ENCODE data around the gene POLR3G.
A peak's percentile ranks its signal among the peaks of the same experiment; 100 is the strongest.

The POLR3G gene, protein sequence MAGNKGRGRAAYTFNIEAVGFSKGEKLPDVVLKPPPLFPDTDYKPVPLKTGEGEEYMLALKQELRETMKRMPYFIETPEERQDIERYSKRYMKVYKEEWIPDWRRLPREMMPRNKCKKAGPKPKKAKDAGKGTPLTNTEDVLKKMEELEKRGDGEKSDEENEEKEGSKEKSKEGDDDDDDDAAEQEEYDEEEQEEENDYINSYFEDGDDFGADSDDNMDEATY

DNA sequence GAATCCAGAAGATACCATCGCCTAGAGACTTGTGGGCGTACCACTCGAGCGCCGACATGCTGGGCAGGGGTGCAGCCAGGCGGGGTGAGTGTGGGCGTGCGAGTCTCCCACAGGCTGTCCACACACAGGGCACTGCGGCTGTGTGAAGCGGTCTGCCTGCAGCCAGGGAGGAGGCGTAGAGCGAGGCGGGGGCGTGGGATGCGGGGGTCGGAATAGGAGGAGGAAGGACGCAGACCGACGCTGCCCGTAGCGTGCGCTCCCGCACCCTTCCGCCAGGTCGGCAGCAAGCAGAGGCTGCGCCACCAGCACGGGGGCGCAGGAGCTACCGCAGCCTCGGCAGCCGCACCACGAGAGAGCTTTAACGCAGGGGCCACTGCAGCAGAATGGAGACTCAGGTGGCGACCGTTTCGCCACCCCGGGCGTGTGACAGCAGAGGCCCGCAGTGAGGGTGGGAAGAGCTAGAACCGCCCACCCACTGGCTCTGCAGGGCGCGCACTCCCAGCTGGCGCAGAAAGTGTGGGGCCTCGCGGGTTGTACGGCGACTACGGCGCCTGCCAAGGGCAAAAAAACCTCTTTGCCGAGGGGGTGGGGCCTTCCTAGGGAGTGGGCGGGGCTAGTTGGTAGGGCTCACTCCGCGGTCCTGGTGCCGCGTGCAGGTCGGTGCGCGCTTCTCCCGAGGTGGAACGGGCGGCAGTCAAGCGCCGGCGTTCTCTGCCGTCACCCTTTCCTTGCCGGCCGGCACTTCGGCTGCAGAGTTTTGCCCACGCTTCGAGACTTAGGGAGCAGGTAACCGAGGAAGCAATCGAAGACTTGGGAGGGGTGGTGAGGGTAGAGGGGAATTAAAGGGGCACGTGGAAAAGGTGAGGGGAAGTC lies at the start of gene POLR3G, which contains the start of gene MBLAC2:
Gene POLR3G, plus strand, starts transcription at position 630 of the 873 bp plus-strand sequence. CDS start 10,704 bp downstream, outside the sequence.
Gene MBLAC2, minus strand, starts transcription at position 537 of the 873 bp plus-strand sequence. Its CDS starts 479 bp downstream, at position 58.
- no peaks in the 10 kb centered on the region for H3K27me3 ChIP-seq
- peak within 1 kb of the TSS; percentile 83 for H3K4me2 ChIP-seq
- peaks cover 35% of the 10 kb centered on the region for H3K4me1 ChIP-seq
- H3K4me3 ChIP-seq: peak within 1 kb of the TSS; percentile 90
- TF ChIP-seq Cebpa-rat (IDR thresholded peaks at IDR 0.05): no peak
- H4K20me1 ChIP-seq: no peaks in the 10 kb centered on the region
- H3K9me3 ChIP-seq: no peaks in the 10 kb centered on the region
- H3K27ac ChIP-seq: peak within 1 kb of the TSS; percentile 88
- peaks cover 14% of the 10 kb centered on the region for H3K36me3 ChIP-seq
- H3K9ac ChIP-seq: peak within 1 kb of the TSS; percentile 89

DNA sequence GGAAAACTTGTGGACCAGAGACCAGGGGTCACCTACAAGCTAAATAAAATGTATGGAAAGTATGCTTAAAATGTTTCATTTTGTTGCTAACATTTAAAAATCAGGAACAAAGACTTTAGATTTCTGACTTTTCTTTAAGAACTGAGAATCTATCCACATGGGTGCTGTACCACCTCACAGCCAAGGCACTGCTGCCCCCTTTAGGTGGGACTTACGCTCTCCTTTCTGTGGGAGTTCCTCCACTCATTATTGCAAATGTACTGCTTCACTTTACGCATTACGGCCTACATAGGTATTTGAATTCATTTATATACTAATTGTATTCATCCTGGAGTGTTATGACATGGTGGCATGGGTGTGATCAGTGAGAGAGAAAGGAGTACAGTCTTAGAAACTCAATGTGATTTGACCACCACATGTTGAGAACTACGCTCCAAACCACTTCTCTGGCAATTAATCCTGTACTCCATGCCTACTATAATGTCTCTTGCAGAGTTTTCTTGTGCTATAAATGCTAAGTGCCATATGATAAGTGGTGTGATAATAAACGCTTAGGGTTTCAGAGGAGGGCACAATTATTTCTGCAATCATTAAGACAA lies 40.4 kb upstream of the POLR3G start:
- H3K4me2 ChIP-seq: no peak overlapping the region
- no peaks in the 10 kb centered on the region for H3K27me3 ChIP-seq
- TF ChIP-seq Cebpa-rat (IDR thresholded peaks at IDR 0.05): no peak
- no peak overlapping the region for H3K4me3 ChIP-seq
- H3K9me3 ChIP-seq: no peaks in the 10 kb centered on the region
- no peak overlapping the region for H3K9ac ChIP-seq
- no peaks in the 10 kb centered on the region for H4K20me1 ChIP-seq
- no peaks in the 10 kb centered on the region for H3K36me3 ChIP-seq
- no peaks in the 10 kb centered on the region for H3K4me1 ChIP-seq
- H3K27ac ChIP-seq: no peak overlapping the region

DNA sequence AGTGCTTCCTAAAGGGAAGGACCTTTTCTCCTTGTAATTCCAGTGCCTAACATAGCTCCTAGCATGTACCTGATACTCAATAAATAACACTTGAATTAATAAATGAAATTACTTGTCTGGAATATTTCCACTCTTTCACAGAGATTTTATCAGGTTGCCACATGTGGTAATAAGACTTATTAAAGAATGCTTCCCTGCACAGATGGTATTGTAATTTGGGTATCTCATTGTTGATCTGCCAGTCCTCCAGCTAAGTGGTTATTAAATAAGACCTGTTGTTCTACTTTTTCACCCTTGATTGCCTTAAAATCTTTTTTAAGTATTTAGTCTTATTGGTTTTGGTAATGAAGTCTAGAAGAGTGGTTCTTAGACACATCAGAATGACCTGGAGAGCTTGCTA lies 37.0 kb upstream of the POLR3G start:
- Histone ChIP-seq H3K4me1 (peaks cover 6% of the 10 kb centered on the region), H3K27me3 (no peaks in the 10 kb centered on the region), H3K27ac (no peak overlapping the region), H3K4me2 (no peak overlapping the region), H3K9me3 (no peaks in the 10 kb centered on the region), H3K9ac (no peak overlapping the region), H3K36me3 (no peaks in the 10 kb centered on the region), H3K4me3 (no peak overlapping the region), H4K20me1 (no peaks in the 10 kb centered on the region)
- TF ChIP-seq Cebpa-rat (IDR thresholded peaks at IDR 0.05): no peak

DNA sequence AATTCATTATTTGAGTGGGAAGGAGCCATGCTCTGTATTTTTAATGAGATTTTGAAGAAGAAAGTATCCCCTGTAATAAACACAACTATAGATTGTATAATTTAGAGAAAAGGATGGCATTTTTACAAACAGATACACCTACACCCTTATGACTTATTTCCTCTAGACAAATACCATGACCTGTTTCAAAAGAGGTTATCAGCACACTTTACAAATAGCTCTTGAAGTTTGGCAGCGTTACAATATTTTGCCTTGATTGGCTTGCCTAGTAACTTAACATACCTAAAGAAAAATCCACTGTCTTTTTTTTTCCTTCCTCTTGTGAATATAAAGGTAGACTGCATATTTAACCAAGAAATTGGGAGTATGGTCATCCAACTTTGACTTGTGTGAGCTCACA lies 36.6 kb upstream of the POLR3G start:
- Histone ChIP-seq H3K27ac (no peak overlapping the region), H4K20me1 (no peaks in the 10 kb centered on the region), H3K9me3 (no peaks in the 10 kb centered on the region), H3K9ac (no peak overlapping the region), H3K4me2 (no peak overlapping the region), H3K4me3 (no peak overlapping the region), H3K27me3 (no peaks in the 10 kb centered on the region), H3K4me1 (peaks cover 6% of the 10 kb centered on the region), H3K36me3 (no peaks in the 10 kb centered on the region)
- no peak for TF ChIP-seq Cebpa-rat (IDR thresholded peaks at IDR 0.05)

DNA sequence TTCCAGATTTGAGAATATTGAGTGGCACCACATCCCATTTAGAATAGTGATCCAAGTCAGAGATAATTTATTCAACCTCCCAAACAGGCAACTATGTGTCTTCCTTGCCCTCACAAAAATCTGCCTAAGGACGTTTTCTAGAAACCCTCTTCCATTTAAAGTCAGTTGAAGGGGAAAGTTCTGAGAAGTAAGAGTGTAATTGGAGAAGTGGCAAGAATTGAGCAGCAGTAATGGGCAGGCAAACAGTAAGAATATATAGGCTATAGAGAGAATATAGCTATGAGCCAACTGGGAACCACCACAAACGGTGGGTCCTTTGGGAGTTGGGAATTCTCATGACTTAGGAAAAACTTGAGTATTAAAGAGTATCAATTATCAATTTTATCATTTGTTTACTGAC lies 34.0 kb upstream of the POLR3G start:
- Histone ChIP-seq H3K27me3 (no peaks in the 10 kb centered on the region), H3K4me1 (peaks cover 6% of the 10 kb centered on the region), H3K4me3 (no peak overlapping the region), H3K4me2 (no peak overlapping the region), H3K36me3 (no peaks in the 10 kb centered on the region), H3K27ac (no peak overlapping the region), H3K9me3 (no peaks in the 10 kb centered on the region), H4K20me1 (no peaks in the 10 kb centered on the region), H3K9ac (no peak overlapping the region)
- TF ChIP-seq Cebpa-rat (IDR thresholded peaks at IDR 0.05): no peak

DNA sequence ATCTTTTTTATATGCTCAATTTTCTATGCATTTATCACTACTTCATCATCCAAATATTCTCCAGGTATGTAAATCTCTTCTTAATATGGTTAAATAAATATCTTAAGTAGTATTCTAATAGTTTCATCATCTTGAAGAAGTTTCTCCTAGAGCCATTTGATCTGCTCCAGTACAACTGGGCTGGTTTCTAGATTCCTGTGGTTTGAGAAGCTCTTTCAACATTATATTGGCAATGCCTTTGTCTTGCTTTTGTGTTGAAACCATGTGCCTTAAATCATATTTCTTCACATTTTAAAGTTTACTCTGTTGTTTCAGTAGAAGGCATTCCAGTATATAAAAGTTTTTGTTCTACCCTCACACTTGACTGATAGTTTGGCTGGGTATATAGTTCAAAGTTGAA lies 27.7 kb upstream of the POLR3G start:
- Histone ChIP-seq H4K20me1 (no peaks in the 10 kb centered on the region), H3K27ac (no peak overlapping the region), H3K36me3 (peaks cover 4% of the 10 kb centered on the region; the same call in 1 of the 2 replicates), H3K4me3 (no peak overlapping the region), H3K4me1 (no peaks in the 10 kb centered on the region), H3K9me3 (no peaks in the 10 kb centered on the region; the same call in none of the 2 replicates), H3K27me3 (no peaks in the 10 kb centered on the region), H3K9ac (no peak overlapping the region), H3K4me2 (no peak overlapping the region)
- TF ChIP-seq Cebpa-rat (IDR thresholded peaks at IDR 0.05): no peak

DNA sequence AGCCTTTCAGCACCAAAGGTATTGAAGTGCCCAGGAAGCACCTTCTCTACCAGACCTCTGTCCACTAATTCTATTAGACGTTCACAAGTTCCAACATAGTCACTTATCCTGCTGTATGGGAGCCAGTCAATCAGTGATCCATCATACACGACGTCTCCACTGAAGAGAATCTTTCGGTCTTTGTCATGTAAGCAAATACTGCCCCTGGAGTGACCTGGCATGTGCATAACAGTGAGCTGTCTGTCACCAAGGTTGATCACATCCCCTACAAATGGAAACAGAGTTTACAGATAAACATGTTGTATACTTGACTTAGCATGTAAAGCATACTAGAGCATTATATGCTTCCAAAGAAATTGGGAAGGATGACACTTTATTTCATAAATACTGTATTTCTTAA lies 13.4 kb upstream of the POLR3G start:
- no peak for TF ChIP-seq Cebpa-rat (IDR thresholded peaks at IDR 0.05)
- Histone ChIP-seq H3K9me3 (no peaks in the 10 kb centered on the region), H4K20me1 (peaks cover 15% of the 10 kb centered on the region), H3K27ac (no peak overlapping the region), H3K4me1 (no peaks in the 10 kb centered on the region), H3K4me2 (no peak overlapping the region), H3K36me3 (peaks cover 22% of the 10 kb centered on the region), H3K27me3 (no peaks in the 10 kb centered on the region), H3K4me3 (no peak overlapping the region), H3K9ac (no peak overlapping the region)

DNA sequence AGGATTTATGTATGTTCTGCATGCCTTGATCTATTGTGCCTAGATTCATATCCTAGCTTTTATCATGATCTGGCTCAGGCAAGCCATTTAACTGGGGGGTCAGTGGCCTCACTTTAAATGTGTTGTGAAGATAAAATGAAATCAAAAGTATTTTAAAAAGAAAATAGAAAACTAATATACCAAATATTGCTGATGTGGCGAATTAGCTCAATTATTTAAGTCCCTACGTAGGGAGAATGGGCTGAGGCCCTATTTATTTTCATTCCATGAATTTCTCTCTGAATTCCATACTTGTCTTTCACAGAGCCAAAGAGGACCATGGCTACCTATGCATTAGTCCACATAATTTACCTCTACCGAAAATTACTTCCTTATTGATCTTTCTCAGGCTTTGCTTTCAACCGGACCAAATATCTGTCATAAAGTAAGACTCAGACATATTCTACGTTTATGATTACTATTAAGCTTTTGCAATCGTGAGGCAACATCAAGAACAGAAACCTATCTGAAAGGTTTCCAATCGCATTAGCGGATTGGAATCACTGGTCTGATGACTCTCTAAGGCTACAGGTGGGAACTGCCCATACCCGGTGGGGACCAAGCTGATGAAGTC lies 1.8 kb upstream of the POLR3G start:
- H3K4me3 ChIP-seq: peak overlapping the region; percentile 90
- no peaks in the 10 kb centered on the region for H4K20me1 ChIP-seq
- H3K4me2 ChIP-seq: peak overlapping the region; percentile 83
- peak overlapping the region; percentile 88; the same call in 1 of the 2 replicates for H3K27ac ChIP-seq
- peaks cover 20% of the 10 kb centered on the region for H3K36me3 ChIP-seq
- H3K27me3 ChIP-seq: no peaks in the 10 kb centered on the region
- peak overlapping the region; percentile 89 for H3K9ac ChIP-seq
- H3K9me3 ChIP-seq: peaks cover 4% of the 10 kb centered on the region; the same call in 1 of the 2 replicates
- no peak for TF ChIP-seq Cebpa-rat (IDR thresholded peaks at IDR 0.05)
- H3K4me1 ChIP-seq: peaks cover 35% of the 10 kb centered on the region

DNA sequence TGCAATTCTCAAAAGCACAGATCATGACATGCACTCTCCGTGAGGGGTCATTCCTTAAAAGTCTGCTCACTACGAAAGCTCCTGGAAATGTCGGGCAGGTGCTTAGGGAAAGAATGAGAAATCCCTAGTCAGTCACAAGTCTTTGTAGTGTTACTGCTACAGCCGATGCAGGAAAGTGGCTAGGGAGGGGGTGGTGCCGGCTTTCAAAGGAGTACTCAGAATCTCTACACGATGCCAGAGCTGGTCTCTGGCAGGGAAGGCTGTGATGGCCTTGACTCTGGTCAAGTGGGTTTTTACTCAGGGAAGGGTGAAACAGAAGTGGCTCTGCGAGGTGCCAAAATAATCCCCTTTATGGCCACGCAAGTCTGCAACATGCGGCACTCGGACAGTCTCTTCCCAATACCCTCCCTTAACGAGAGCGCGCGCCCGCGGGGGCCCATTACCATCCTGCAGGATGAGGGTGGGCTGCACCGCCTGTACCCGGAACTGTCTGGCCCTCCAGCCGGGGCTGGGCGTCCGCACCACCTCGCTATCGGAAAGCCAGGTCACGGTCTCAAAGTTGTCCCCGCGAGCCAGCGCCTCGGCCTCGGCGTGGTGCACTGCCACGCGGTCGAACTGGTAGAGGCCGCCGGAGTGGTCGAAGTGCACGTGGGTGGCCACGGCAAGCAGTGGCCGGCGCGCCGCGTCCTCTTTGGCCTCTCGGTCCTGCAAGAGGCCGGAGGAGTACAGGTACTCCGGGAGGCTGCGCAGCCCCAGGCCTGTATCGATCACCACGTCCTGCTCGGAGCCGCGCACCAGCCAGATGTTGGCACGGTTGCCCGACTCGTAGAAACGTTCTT lies 1.0 kb upstream of the POLR3G start:
- Histone ChIP-seq H3K4me1 (peaks cover 35% of the 10 kb centered on the region), H3K27me3 (no peaks in the 10 kb centered on the region), H3K9me3 (peaks cover 4% of the 10 kb centered on the region; the same call in 1 of the 2 replicates), H3K9ac (peak overlapping the region; percentile 89), H3K36me3 (peaks cover 20% of the 10 kb centered on the region), H3K27ac (peak overlapping the region; percentile 88), H3K4me3 (peak overlapping the region; percentile 90), H4K20me1 (no peaks in the 10 kb centered on the region), H3K4me2 (peak overlapping the region; percentile 83)
- TF ChIP-seq Cebpa-rat (IDR thresholded peaks at IDR 0.05): no peak
